GM23338 (cell line): Measurements from ENCODE around the gene DRD4. TPM values are rescaled to one million over a fixed set of nuclear protein-coding genes. Genes with fewer than 3 reads are reported as not detected.

Source experiments
- ATAC-seq: fragments of 200-7000 bp; cut with Tn5 transposase; 3 replicates; pipeline ENCODE4 v1.9.1; 2020
- DNase-seq: peaks from one replicate; pipeline ENCODE4 v3.0.0-alpha.2; 2015; ENCODE audit warnings: low spot score
- H2AFZ ChIP-seq: fragments of 200-600 bp; sonication (generic); 2 replicates; pipeline ENCODE4 v1.8.0; 2016; ENCODE audit warnings: antibody characterized with exemption, mild to moderate bottlenecking, moderate library complexity
- H3F3A ChIP-seq: fragments of 200-600 bp; sonication (generic); replicated peaks from 2 replicates; pipeline ENCODE4 v1.8.0; 2017; ENCODE audit warnings: antibody characterized with exemption, mixed run types, low read depth
- H3K27ac ChIP-seq: fragments of 200-600 bp; sonication (generic); 2 replicates; pipeline ENCODE4 v1.6.1; 2016; ENCODE audit warnings: low read depth
- H3K27me3 ChIP-seq: fragments of 200-600 bp; sonication (generic); 2 replicates; pipeline ENCODE4 v1.8.0; 2016; ENCODE audit warnings: mild to moderate bottlenecking, mixed run types, moderate library complexity; ENCODE audit not compliant: insufficient read depth
- H3K36me3 ChIP-seq: fragments of 200-600 bp; sonication (generic); 2 replicates; pipeline ENCODE4 v1.8.0; 2016; ENCODE audit warnings: mild to moderate bottlenecking; ENCODE audit not compliant: insufficient read depth
- H3K4me1 ChIP-seq: fragments of 200-600 bp; sonication (generic); 2 replicates; pipeline ENCODE4 v1.8.0; 2016; ENCODE audit warnings: mild to moderate bottlenecking, moderate library complexity; ENCODE audit not compliant: insufficient read depth
- H3K4me2 ChIP-seq: fragments of 200-600 bp; sonication (generic); 2 replicates; pipeline ENCODE4 v1.7.1; 2017; ENCODE audit warnings: mixed run types
- H3K4me3 ChIP-seq: fragments of 200-600 bp; sonication (generic); 2 replicates; pipeline ENCODE4 v1.6.1; 2016; ENCODE audit warnings: mixed run types
- H3K79me2 ChIP-seq: fragments of 200-600 bp; sonication (generic); replicated peaks from 2 replicates; pipeline ENCODE4 v1.8.0; 2017; ENCODE audit warnings: mild to moderate bottlenecking; ENCODE audit not compliant: insufficient read depth
- H3K9me2 ChIP-seq: fragments of 200-600 bp; sonication (generic); 2 replicates; pipeline ENCODE4 v1.8.0; 2017; ENCODE audit not compliant: insufficient read depth
- H4K20me1 ChIP-seq: fragments of 200-600 bp; sonication (generic); replicated peaks from 2 replicates; pipeline ENCODE4 v1.8.0; 2017; ENCODE audit warnings: mild to moderate bottlenecking; ENCODE audit not compliant: insufficient read depth
- H3K27ac Mint-ChIP-seq: 2 replicates; pipeline ENCODE4 v1.8.0; 2020; ENCODE audit warnings: inconsistent platforms, mild to moderate bottlenecking, moderate library complexity, mixed read lengths
- H3K27me3 Mint-ChIP-seq: 3 replicates; pipeline ENCODE4 v1.8.0; 2022; ENCODE audit warnings: low read depth, mild to moderate bottlenecking, moderate library complexity, mixed read lengths, inconsistent platforms; ENCODE audit not compliant: insufficient read depth, poor library complexity
- H3K36me3 Mint-ChIP-seq: 3 replicates; pipeline ENCODE4 v1.8.0; 2021; ENCODE audit warnings: low read depth, mild to moderate bottlenecking, inconsistent platforms, moderate library complexity, mixed read lengths
- H3K4me1 Mint-ChIP-seq: 3 replicates; pipeline ENCODE4 v1.8.0; 2020; ENCODE audit warnings: mild to moderate bottlenecking, inconsistent platforms, mixed read lengths
- H3K4me3 Mint-ChIP-seq: 3 replicates; pipeline ENCODE4 v1.8.0; 2021; ENCODE audit warnings: moderate library complexity, mild to moderate bottlenecking, inconsistent platforms, mixed read lengths
- H3K9me3 Mint-ChIP-seq: 3 replicates; pipeline ENCODE4 v1.8.0; 2020; ENCODE audit warnings: moderate library complexity, mild to moderate bottlenecking, inconsistent platforms, mixed read lengths
- CREB1 ChIP-seq: fragments of 250-450 bp; sonication (Bioruptor Pico); IDR thresholded peaks from 2 replicates; pipeline ENCODE4 v1.5.0; 2020; ENCODE audit warnings: low read depth, mild to moderate bottlenecking, moderate library complexity
- CTCF ChIP-seq, 2 experiments: fragments of 200-600 bp in 1 of 2; sonication (generic) in 1 of 2; conservative IDR thresholded peaks; 2 replicates each; pipeline versions ENCODE4 v1.5.1 to v1.6.1; 2016 to 2017; ENCODE audit warnings: antibody characterized with exemption in 2 of 2, low read depth in 2 of 2, mild to moderate bottlenecking in 2 of 2, moderate library complexity in 1 of 2
- ETS1 ChIP-seq: IDR thresholded peaks from 2 replicates; pipeline ENCODE4 v1.6.1; 2016; ENCODE audit warnings: antibody characterized with exemption
- EZH2 ChIP-seq: fragments of 200-600 bp; sonication (generic); IDR thresholded peaks from one replicate; pipeline ENCODE4 v1.8.0; 2017; ENCODE audit warnings: antibody characterized with exemption, mild to moderate bottlenecking, low read depth; ENCODE audit not compliant: unreplicated experiment
- EZH2phosphoT487 ChIP-seq: fragments of 200-600 bp; sonication (generic); IDR thresholded peaks from one replicate; pipeline ENCODE4 v1.8.1; 2018; ENCODE audit warnings: antibody characterized with exemption; ENCODE audit not compliant: unreplicated experiment
- JUNB ChIP-seq: IDR thresholded peaks from one replicate; pipeline ENCODE4 v1.6.1; 2016; ENCODE audit warnings: antibody characterized with exemption; ENCODE audit not compliant: unreplicated experiment
- NANOG ChIP-seq: IDR thresholded peaks from 2 replicates; pipeline ENCODE4 v1.6.1; 2016; ENCODE audit warnings: antibody characterized with exemption, borderline replicate concordance
- POLR2AphosphoS5 ChIP-seq: IDR thresholded peaks from 2 replicates; pipeline ENCODE4 v1.6.1; 2016; ENCODE audit warnings: antibody characterized with exemption, low read depth
- REST ChIP-seq: IDR thresholded peaks from one replicate; pipeline ENCODE4 v1.6.1; 2018; ENCODE audit warnings: antibody characterized with exemption; ENCODE audit not compliant: unreplicated experiment
- STAT1 ChIP-seq: IDR thresholded peaks from one replicate; pipeline ENCODE4 v1.6.1; 2016; ENCODE audit warnings: antibody characterized with exemption; ENCODE audit not compliant: unreplicated experiment
- ZNF114 ChIP-seq: fragments of 250-450 bp; sonication (Bioruptor Pico); IDR thresholded peaks from 2 replicates; pipeline ENCODE4 v1.5.0; 2020; ENCODE audit warnings: mild to moderate bottlenecking, moderate library complexity
- ZNF331 ChIP-seq: fragments of 250-450 bp; sonication (Bioruptor Pico); IDR thresholded peaks from 2 replicates; pipeline ENCODE4 v1.5.0; 2020; ENCODE audit warnings: low read depth, mild to moderate bottlenecking, moderate library complexity
- ZNF462 ChIP-seq: fragments of 250-450 bp; sonication (Bioruptor Pico); IDR thresholded peaks from 2 replicates; pipeline ENCODE4 v1.5.0; 2020; ENCODE audit warnings: mild to moderate bottlenecking, moderate library complexity
- polyA plus RNA-seq: library from polyadenylated mRNA; unstranded; fragments of >200 nt; fragmentation: Nextera tagmentation; extraction: Ambion mirVana; gene quantifications from 2 replicates; pipeline ENCODE4 v1.2.1, GENCODE V29; 2016
- total RNA-seq: library from RNA; depleted of rRNA; stranded (reverse); fragments of >200 nt; shearing (Covaris generic); gene quantifications from 2 replicates; pipeline ENCODE4 v1.2.3, GENCODE V29; 2014

DRD4 gene
- total and polyA plus RNA-seq, 2 experiments from 2014 or later: 1.0 to 1.8 TPM

- H3K4me1 Mint-ChIP-seq: peaks cover 21% of the 10 kb centered on the region
- Histone ChIP-seq H3K79me2 (no peaks in the 10 kb centered on the region), H3K27me3 (peaks cover 24% of the 10 kb centered on the region), H3K4me3 (no peak overlapping the region), H3F3A (0 out of 2 replicates have a peak, but pooled peaks cover 9% of the 10 kb centered on the region), H3K9me2 (no peaks in the 10 kb centered on the region), H2AFZ (no peak overlapping the region), H3K36me3 (no peaks in the 10 kb centered on the region), H3K4me1 (peaks cover 4% of the 10 kb centered on the region; the same call in 1 of the 2 replicates), H4K20me1 (no peaks in the 10 kb centered on the region), H3K4me2 (no peak overlapping the region), H3K27ac (no peak overlapping the region)
- no peak for TF ChIP-seq EZH2
- no peak for TF ChIP-seq CTCF (conservative IDR thresholded peaks at IDR 0.05; ENCODE audit: low read depth in 2 of 2)
- TF ChIP-seq ZNF114 (CRISPR knock-in tag): no peak
- no peak for TF ChIP-seq ETS1
- TF ChIP-seq STAT1: no peak
- TF ChIP-seq NANOG: no peak
- no peak for TF ChIP-seq ZNF331
- no peak for TF ChIP-seq JUNB
- TF ChIP-seq CREB1 (CRISPR knock-in tag): no peak
- TF ChIP-seq POLR2AphosphoS5: no peak
- no peak for TF ChIP-seq REST
- TF ChIP-seq EZH2phosphoT487: no peak
- TF ChIP-seq ZNF462 (CRISPR knock-in tag): no peak
- peaks cover 15% of the 10 kb centered on the region for H3K9me3 Mint-ChIP-seq
- ATAC-seq (peak; percentile 10), DNase-seq (no peak)
- H3K27ac Mint-ChIP-seq: no peak overlapping the region
- H3K4me3 Mint-ChIP-seq: no peak overlapping the region
- H3K36me3 Mint-ChIP-seq: peaks cover 3% of the 10 kb centered on the region; the same call in 1 of the 3 replicates
- H3K27me3 Mint-ChIP-seq: peaks cover 32% of the 10 kb centered on the region
Observed at GRCh38 chr11:625636-626268, 11.3 kb upstream of the DRD4 start.
